PC-3 (cell line): ENCODE data around the gene FBXO9.

Source experiments
- EZH2 ChIP-seq: fragments of 300-600 bp; sonication (generic); IDR thresholded peaks from one replicate; pipeline ENCODE4 v1.6.1; 2017; ENCODE audit warnings: antibody characterized with exemption, mild to moderate bottlenecking, low read length; ENCODE audit not compliant: unreplicated experiment
- TF ChIP-seq, protein P1 (sequence below): fragments of 300-600 bp; sonication (generic); conservative IDR thresholded peaks from 2 replicates; pipeline ENCODE4 v1.5.1; 2017; ENCODE audit warnings: antibody characterized with exemption, low read depth, mild to moderate bottlenecking, low read length

DNA sequence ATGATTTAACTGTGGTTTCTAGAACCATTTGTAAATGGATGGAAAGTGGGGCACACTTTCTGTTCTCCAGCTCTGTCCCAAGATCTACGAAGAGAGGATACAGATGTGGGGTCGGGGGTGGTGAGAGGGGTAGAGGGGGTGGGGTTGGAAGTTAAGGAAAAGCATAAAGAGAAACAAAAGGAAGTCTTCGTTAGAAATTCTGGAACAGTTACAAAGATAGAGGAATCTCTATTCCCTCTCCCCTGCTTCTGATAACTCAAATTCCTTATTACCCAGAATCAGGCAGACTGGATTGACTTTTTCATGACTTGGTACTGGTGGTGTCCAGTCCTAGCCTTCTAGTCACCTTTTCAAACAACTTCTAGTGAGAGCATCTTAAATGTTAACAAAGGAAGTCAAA lies 78.5 kb downstream of the FBXO9 start:
- TF ChIP-seq, protein P1, sequence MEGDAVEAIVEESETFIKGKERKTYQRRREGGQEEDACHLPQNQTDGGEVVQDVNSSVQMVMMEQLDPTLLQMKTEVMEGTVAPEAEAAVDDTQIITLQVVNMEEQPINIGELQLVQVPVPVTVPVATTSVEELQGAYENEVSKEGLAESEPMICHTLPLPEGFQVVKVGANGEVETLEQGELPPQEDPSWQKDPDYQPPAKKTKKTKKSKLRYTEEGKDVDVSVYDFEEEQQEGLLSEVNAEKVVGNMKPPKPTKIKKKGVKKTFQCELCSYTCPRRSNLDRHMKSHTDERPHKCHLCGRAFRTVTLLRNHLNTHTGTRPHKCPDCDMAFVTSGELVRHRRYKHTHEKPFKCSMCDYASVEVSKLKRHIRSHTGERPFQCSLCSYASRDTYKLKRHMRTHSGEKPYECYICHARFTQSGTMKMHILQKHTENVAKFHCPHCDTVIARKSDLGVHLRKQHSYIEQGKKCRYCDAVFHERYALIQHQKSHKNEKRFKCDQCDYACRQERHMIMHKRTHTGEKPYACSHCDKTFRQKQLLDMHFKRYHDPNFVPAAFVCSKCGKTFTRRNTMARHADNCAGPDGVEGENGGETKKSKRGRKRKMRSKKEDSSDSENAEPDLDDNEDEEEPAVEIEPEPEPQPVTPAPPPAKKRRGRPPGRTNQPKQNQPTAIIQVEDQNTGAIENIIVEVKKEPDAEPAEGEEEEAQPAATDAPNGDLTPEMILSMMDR = no peak
- no peak for TF ChIP-seq EZH2
